HL-60 (cell line): ENCODE measurements around the gene DMRTB1.

ENCODE experiments used
- CTCF ChIP-seq: IDR thresholded peaks from one replicate; pipeline ENCODE4 v1.5.1; 2011; ENCODE audit warnings: low read length, control low read depth, inconsistent platforms; ENCODE audit not compliant: insufficient read depth
- GABPA ChIP-seq: IDR thresholded peaks from 2 replicates; pipeline ENCODE4 v1.6.1; 2012; ENCODE audit warnings: low read depth
- POLR2AphosphoS5 ChIP-seq: IDR thresholded peaks from 2 replicates; pipeline ENCODE4 v1.6.1; 2012; ENCODE audit warnings: low read depth
- REST ChIP-seq: IDR thresholded peaks from 2 replicates; pipeline ENCODE4 v1.6.1; 2012; ENCODE audit warnings: low read depth; ENCODE audit not compliant: insufficient replicate concordance
- SPI1 ChIP-seq: IDR thresholded peaks from 2 replicates; pipeline ENCODE4 v1.6.1; 2012; ENCODE audit warnings: low read depth, mild to moderate bottlenecking, borderline replicate concordance

GRCh38 chr1:53483170-53483569, 24.0 kb downstream of the DMRTB1 start:
- no peak for TF ChIP-seq CTCF
- no peak for TF ChIP-seq GABPA
- no peak for TF ChIP-seq POLR2AphosphoS5
- no peak for TF ChIP-seq SPI1
- no peak for TF ChIP-seq REST
